ENCODE results near the gene SAMD11.
A peak's percentile ranks its signal among the peaks of the same experiment; 100 is the strongest.

SAMD11 gene

DNA sequence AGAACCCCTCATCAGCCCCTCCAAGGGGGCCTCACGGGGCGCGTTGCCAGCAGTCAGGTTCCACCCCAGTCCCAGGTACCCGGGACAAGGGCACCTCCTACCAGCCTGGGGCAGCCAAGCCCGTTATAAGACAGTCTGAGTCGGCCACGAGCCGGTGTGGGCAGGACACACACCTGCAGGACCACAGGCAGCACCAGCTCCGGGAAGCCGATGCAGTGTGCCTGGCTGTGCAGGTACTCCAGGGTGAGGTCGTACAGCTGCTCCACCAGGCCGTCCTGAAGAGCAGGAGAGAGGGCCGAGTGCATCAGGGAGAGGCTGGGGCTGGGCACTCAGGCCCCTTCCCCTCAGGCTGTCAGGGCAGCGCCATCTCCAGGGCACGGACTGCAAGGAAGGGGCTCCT is 24.2 kb downstream of the SAMD11 start:
- DNase-seq, result no peak

DNA sequence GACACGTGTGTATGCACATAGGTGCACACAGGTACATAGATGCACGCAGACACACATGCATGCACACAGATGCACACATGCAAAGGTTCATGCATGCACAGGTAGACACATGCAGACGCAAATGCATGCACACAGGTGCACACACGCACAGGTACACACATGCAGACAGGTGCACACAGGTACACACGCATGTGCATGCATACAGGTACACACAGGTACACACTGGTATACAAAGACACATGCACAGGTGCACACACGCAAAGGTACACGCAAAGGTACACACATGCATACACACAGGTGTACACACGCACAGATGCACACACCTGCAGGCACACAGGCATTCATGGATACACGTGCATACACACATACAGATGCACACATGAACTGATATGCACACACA is 26.5 kb downstream of the SAMD11 start:
- no peak for DNase-seq

DNA sequence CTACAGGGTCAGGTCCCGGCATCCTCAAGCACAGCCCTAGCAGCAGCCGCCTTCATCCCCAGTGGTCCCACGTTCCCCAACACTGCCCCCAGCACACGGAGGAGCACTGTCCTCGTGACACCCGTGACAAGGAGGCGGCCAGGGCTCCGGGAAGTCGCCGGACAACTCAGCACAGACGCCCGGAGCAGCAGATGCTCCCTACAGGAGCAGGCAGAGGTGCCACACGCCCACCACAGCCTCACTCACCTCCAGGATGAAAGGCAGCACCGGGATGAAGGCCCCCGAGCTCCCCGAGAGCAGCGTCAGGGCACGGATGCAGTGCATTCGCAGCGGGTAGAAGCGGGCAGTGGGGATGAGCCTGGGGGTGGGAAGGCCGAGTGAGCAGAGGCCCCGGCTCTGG is 27.2 kb downstream of the SAMD11 start:
- no peak for DNase-seq

DNA sequence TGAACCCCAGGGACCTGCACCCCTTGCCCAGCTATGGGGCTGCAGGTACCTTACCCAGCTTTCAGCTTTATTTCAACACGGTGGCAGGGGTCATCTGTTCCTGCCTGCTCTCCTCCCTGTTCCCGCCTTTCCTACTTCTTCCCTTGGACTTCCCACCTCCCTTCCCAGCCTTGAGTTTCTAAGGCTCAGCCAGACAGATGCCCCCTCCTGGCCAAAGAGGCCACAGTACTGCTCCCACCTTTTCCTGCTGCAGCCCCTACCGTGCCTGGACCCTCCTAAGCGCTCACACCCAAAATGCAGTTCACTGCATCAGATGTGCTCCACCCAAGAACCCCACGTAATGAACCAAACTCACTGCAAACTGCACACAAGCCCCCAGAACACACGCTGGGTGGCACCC is 27.6 kb downstream of the SAMD11 start:
- DNase-seq, result no peak

DNA sequence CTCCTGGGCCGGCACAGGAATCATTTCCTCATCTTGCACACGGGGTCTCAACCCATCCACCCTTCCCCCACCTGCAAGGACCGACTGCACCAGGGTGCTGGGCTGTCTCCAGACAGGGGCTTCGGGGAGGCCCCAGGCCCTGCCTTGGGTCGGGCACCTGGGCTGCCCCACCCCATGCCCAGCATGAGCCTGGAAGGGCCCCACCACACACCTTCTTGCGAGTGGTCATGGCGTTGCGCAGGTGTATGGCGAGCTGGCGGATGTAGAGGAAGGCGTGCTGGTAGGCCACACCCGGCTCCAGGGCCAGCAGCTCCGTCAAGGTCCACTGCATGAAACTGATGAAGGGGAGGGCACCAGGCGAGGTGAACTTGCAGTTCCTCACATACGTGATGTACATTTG is 28.5 kb downstream of the SAMD11 start:
- DNase-seq, result no peak

DNA sequence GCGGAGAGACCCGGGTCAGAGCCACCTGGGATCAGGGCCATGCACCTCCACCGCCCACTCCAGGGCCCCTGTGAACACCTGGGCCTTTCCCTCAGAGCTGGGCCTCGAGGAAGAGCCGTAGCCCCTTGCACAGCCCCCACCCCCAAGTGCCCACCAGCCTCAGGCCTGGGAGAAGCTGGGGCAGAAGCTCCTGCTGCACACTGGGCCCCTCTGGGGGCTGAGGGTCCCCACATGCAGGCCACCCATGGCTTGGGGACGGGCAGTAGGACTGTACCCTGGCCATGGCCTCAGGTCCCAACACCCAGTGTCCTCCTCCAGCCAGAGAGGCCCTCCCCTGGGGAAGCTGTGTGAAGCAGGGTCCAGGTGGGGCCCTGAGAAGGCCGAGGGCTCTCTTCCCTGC is 28.9 kb downstream of the SAMD11 start:
- no peak for DNase-seq

DNA sequence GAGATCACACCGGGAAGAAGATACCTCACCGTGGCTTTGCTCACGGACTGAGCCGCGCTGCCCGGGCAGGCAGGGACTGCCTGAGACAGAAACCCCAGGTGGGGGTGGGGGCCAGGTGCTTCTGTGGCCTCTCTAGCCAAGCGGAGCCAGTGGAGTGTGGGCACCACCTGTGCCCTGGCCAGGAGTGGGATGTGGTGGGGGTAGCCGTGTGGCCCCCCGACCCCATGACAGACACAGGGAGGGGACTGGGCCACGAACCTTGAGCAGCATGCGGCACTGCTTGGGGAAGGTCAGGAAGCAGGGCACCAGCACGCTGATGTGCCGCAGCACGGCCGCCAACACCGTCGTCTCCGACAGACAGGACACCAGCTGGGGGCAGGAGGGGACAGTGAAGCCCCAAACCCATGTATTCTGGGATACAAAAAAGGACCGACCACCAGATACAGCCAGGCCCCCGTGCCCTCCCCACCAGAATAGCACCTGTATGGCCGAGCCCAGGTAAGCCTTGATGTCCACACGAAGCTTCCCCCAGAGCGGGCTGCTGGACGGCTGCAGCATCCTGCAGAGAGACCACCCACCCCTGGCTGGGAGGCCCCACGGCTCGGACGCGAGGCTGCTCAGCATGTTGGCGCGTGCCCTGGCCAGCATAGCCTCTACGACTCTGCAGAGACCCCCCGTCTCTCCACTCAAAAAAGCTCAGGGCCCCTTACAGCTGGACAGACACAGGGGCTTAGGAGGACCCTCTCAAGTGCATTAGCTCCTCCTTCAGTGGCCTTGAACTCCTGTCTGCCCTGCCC is 30.0 kb downstream of the SAMD11 start:
- no peak for DNase-seq

DNA sequence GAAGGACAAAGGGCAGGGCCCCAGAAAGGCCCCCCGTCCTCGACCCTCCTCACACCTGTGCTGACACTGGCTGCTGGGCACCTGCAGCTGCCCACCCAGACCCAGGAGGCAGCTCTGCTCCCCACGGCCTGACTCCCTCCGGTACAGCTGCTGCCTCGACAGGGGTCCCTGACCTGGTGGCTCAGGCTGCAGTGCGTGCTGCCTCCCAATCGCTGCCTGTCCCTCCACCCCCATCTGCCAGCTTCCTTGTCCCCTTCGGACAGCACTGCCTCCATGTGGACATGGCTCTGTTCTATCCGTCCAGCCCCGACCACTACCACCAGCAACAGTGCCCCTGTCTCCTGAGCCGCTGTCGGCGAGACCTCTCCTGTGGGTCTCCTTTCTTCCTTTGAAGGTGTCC is 31.2 kb downstream of the SAMD11 start:
- no peak for DNase-seq

DNA sequence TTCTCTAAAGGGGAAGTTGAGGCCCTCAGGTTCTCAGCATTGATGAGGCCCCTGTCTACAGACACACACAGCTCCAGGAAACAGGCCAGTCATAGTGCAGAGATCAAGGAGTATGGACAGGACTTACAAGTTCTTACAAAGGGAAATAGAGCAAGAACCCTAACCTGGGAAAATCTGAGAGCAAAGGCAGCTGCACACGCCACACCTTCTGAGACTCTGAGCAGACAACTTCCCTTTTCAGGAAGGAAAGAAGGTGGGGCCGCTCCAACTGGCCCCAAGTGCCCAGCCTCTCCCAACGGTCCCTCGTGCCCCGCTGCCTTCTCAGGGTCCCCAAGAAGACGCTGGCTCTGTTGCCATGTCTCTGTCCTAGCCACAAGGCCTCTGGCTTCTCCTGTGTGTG is 31.8 kb downstream of the SAMD11 start:
- no peak for DNase-seq

DNA sequence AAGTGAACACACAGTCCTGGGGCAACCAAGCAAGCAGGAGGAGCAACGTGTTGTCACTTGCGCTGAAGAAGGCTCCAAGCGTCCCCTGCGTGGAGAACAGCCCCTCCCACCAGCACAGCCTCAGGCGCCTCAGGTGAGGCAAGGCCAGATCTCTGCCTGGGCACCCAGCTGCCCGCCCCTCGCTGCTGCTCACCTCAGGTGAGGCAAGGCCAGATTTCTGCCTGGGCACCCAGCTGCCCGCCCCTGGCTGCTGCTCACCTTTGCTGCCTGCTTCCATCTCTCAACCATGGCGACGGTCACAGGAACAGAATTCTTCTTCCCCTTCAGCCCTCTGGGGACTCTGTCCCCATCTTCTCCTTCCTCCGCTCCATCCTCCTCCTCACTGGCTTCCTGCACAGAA is 32.9 kb downstream of the SAMD11 start:
- no peak for DNase-seq

DNA sequence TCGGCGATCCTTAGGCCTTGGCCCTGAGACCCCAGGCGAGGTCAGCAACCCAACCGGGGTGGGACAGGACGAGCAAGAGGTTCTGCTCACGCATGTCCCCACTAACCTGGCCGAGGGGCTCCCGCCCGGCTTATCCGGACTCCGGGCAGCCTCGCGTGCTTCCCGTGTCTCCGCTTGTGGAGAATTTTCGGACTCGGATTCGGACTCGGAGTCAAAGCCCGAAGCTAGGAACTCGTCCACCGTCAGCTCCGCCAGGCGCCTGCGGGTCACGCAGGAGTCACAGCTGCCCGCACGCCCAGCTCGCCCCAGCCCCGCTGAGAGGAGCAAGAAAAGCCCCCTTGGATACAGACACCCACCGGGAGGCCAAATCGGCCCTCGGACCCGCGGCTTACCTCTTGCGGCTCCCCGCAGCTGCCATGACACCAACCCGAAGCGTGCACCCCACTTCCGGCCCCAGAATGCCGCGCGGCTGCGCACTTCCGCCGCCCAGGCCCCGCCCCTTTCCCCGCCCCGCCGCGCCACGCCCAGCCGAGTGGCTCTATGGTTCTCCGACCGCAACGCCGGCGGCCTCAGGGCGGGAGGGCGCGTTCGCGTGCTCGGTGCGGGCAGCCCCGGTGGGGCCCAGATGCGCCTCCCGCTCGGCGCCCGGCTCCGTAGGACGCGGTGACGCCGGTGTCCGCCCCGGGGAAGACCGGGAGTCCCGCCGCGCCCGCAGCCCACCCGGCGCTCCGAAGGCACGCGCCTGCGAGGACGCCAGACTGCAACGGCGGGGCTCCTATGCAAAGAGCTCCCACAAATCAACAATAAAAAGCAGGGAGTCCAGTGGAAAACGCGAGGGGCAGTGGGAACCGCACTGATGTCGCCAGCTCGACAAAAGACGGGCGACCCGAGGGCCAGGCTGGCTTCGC is 35.4 kb downstream of the SAMD11 start, which contains the start of gene NOC2L:
NOC2L (minus strand) TSS at position 434 of the 908 bp plus-strand sequence; CDS start at position 418, 16 bp downstream.
- peak; percentile 90 for DNase-seq

DNA sequence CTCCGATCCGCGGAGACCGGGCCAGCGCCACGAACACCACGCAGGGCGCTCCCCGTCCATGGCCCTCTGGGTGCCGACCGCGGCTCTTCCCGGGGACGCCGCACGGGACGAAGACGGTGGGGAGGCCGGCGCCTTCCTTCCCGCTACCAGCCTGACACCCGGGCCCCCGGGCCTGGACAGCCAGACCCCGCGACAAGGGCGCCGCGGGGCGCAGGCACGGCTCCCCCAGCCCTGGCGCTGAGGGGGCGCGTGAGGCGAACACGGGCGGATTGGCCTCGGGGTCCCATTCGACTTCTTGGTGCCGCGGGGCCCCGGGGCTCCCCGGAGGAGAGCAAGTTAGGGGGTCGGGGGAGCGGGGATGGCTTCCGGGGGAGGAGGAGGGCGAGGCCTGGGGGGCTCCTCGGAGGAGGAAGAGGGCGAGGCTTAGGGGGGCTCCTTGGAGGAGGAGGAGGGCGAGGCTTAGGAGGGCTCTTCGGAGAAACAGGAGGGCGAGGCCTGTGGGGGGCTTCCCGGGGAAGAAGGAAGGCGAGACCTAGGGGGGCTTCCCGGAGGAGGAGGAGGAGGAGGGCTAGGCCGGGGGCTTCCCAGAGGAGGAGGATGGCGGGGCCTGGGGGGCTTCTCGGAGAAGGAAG is 36.1 kb downstream of the SAMD11 start:
- no peak for DNase-seq

DNA sequence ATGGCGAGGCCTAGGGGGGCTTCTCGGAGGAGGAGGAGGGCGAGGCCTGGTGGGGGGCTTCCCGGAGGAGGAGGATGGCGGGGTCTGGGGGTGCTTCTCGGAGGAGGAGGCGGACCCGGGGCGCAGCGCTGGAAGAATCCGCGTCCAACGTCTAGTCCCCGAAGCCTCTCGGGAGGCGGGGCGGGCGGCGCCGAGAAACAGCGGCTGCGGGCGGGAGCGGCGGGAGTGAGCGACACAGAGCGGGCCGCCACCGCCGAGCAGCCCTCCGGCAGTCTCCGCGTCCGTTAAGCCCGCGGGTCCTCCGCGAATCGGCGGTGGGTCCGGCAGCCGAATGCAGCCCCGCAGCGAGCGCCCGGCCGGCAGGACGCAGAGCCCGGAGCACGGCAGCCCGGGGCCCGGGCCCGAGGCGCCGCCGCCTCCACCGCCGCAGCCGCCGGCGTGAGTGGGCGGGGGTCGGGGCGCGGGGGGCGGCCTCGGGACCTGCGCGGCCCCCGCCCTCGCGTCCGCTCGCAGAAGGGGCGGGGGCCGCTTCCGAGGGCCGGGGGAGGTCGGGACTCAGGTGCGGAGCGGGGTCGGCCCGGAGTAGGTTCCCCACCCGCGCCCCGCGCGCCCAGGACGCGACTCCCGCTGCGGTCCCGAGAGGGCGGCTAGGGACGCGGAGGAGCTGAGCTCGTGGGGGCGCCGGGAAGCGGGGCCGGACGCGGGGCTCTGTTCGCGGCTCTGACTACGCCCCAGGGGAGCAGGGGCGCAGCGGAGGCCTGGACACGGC is 36.8 kb downstream of the SAMD11 start, which contains the start of gene KLHL17:
KLHL17 (plus strand) TSS at position 222 of the 769 bp plus-strand sequence; CDS start at position 332, 110 bp downstream.
- DNase-seq, result peak; percentile 68

DNA sequence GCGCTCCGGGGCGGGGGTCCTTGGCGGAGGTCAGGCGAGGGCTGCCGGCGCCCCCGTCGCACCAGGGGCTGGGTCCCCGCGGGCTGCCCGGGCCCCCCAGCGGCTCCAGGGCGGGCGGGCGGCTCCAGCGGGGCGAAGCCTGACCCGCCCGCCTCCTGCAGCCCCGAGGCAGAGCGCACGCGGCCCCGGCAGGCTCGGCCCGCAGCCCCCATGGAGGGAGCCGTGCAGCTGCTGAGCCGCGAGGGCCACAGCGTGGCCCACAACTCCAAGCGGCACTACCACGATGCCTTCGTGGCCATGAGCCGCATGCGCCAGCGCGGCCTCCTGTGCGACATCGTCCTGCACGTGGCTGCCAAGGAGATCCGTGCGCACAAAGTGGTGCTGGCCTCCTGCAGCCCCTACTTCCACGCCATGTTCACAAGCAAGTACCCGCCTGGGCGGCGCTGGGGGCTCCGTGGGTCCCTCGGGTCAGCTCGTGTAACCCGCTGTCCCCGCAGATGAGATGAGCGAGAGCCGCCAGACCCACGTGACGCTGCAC is 37.5 kb downstream of the SAMD11 start:
- peak; percentile 59 for DNase-seq

DNA sequence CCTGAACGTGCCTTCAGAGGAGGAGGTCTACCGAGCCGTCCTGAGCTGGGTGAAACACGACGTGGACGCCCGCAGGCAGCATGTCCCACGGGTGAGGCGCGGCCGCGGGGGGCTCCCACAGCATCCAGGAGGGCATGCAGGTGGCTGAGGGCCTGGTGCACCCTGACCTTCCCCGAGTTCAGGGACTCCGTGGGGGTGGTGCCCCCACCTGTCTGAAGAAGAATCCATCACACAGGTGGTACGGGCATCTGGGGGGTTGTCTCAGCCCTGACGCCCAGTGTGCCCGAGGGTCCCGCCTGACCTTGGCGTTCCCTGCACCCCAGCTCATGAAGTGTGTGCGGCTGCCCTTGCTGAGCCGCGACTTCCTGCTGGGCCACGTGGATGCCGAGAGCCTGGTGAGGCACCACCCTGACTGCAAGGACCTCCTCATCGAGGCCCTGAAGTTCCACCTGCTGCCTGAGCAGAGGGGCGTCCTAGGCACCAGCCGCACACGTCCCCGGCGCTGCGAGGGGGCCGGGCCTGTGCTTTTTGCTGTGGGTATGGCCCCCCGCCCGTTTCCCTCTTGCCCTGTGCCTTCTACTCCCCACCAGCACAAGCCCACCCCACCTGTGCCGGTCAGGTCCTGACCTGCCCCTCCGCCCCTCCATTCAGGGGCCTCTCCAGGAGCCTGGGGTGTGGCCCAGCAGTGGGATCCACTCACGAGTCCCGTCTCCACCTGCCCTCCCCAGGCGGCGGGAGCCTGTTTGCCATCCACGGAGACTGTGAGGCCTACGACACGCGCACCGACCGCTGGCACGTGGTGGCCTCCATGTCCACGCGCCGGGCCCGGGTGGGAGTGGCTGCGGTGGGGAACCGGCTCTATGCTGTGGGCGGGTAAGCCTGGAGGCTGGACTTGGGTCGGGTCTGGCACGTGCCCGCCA is 38.9 kb downstream of the SAMD11 start:
- no peak for DNase-seq

DNA sequence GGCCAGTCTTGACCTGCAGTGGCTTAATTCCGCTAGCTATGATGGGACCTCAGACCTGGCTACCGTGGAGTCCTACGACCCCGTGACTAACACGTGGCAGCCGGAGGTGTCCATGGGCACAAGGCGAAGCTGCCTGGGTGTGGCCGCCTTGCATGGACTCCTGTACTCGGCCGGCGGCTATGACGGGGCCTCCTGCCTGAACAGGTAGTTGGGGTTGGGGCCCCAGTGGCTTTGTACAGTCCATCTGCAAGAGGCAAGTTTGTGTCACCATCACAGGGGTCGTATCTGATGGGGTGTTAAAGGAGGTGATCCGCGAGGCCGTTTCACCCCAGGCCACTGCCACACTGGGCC is 39.6 kb downstream of the SAMD11 start:
- no peak for DNase-seq

DNA sequence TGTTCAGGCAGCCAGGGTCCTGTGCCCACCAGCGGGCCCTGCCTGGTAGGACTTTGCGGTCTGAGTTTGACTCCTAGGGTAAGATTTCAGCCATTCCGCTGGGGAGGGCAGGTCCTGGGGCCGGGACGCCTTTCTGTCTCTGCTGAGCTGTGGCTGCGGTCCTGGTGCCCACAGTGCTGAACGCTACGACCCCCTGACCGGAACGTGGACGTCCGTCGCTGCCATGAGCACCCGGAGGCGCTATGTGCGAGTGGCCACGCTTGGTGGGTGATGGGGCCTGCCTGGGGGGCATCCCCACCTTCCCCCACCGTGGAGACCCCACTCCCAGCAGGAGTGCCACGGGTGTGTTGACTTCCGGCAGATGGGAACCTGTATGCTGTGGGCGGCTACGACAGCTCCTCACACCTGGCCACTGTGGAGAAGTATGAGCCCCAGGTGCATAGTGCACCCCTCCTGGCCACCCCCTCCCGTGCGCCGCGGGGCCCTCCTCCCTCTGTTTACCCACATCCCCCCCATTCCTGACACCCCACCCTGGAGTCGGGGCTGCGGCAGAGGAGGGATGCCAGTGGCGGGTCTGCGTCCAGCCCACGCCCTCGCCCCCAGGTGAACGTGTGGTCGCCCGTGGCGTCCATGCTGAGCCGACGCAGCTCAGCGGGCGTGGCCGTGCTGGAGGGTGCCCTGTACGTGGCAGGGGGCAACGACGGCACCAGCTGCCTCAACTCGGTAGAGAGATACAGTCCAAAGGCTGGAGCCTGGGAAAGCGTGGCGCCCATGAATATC is 40.2 kb downstream of the SAMD11 start:
- no peak for DNase-seq

DNA sequence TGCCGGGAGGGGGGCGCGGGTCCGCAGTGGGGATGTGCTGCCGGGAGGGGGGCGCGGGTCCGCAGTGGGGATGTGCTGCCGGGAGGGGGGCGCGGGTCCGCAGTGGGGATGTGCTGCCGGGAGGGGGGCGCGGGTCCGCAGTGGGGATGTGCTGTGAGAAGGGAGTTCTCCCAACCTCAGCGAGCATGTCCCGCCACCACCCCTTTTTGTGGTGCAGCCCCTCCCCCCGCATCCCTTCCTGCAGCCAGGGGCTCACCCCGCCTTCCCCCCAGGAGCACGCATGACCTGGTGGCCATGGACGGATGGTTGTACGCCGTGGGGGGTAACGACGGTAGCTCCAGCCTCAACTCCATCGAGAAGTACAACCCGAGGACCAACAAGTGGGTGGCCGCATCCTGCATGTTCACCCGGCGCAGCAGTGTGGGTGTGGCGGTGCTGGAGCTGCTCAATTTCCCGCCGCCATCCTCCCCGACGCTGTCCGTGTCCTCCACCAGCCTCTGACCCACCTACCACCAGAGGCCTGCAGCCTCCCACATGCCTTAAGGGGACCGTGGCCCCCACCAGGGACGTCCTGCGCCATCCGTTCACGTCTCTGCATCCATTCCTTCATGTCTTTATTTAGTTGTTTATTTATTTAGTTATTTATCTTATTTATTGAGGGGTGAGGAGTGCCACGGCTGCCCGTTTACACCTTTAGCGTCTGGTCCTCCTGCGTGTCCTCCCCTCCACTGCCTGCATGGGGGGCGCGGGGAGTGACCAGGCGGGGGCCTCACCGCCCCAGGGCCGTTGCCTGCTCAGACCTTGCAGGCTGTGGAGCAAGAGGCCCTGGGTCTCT is 41.2 kb downstream of the SAMD11 start:
- no peak for DNase-seq

DNA sequence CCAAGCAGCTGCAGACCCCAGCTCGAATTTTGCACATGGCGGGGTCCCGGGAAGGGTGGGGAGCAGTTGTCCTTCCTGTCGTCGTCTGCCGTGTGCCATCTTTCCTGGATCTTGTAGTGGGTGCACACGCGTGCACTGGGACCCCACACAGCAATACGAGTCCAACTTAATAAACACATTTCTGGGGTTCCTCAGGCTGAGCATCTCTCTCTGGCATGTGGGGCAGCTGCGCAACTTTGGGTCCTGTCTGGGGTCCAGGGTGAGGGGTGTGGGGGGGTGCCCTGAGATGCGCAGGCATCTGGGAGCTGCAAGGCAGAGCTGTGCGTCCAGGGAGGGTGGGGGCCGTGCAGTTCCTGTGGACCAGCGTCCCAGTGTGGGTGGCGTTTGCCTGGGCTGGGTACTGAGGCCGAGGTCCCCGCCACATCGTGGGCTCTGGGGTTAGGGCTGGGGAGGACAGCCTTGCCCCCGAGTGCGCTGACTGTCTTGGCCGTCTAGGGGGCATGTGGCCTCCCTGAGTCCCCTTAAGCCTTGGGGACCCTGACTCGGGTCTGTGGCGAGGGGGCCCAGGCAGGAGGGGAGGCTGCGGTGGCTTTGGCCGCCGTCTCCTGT is 41.9 kb downstream of the SAMD11 start:
- DNase-seq, result no peak
